Suprapubic skin (tissue), 3 donors: ENCODE results near the gene UAP1.

Experiments
- CTCF ChIP-seq, 2 donors: fragments of 200-600 bp in 1 of 2; fragments of 450-650 bp in 1 of 2; sonication (generic) in 1 of 2; IDR thresholded peaks; one replicate each; pipeline ENCODE4 v1.5.1; 2016 to 2019; ENCODE audit warnings: antibody characterized with exemption in 2 of 2, mild to moderate bottlenecking in 1 of 2, moderate library complexity in 1 of 2
- EP300 ChIP-seq: sonication (generic); formaldehyde crosslinking; IDR thresholded peaks from one replicate; pipeline ENCODE4 v1.6.1; 2017; ENCODE audit warnings: antibody characterized with exemption

DNA sequence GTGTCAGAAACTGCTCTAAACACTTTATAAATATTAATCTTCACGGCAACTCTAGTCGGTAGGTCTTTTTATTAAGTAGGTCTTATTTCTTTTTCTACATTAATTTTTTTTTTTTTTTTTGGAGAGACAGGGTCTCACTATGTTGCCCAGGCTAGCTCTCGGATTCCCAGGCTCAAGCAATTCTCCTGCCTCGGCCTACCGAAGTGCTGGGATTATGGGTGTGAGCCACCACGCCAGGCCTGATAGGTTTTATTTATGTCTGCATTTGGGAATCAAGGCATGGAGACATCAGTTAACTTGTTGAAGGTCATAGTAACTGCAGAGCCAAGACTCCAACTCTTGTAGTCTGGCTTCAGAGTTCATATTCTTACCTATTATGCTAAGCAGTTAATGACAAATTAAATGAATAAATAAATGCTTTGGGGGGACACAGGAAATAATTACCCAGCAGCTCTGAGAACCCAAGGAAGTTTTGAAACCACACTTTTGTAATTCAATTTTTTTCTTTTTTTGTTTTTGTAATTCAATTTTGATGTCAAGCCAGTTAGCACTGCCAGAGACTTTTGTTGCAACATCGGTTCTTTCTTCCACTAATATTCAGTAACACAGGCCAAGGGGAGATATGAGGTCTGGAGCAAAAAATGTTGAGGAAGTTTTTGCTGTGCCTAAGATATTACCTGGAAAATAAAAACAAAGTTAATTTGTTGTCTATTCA is 9.4 kb upstream of the UAP1 start:
- TF ChIP-seq CTCF (IDR thresholded peaks at IDR 0.05) (no peak), EP300 (no peak)
